Uterus (tissue), 4 donors: ENCODE measurements around the gene SGPP2. TPM values are rescaled to one million over a fixed set of nuclear protein-coding genes. Genes with fewer than 3 reads are reported as not detected.
"Not testable (repeated sequence)": the region's sequence is repeated elsewhere in the genome, so short reads cannot be mapped to it uniquely, and the experiment has no call there.

ENCODE experiments used
- DNase-seq, 2 donors: peaks; one replicate each; pipeline ENCODE4 v3.0.0-alpha.2; 2019 to 2020
- H3K27ac ChIP-seq, 2 donors: fragments of 200-600 bp; sonication (generic); 1 replicate in 1 of 2; 2 replicates in 1 of 2; pipeline ENCODE4 v1.5.1; 2016 to 2018
- H3K27me3 ChIP-seq, 2 donors: fragments of 200-600 bp; sonication (generic); one replicate each; pipeline ENCODE4 v1.5.1; 2018 to 2019; ENCODE audit warnings: control low read depth in 1 of 2
- H3K36me3 ChIP-seq, 2 donors: fragments of 200-600 bp; sonication (generic); one replicate each; pipeline ENCODE4 v1.5.1; 2019; ENCODE audit warnings: control low read depth in 1 of 2
- H3K4me1 ChIP-seq, 2 donors: fragments of 200-600 bp; sonication (generic); one replicate each; pipeline ENCODE4 v1.5.1; 2018 to 2019; ENCODE audit warnings: control low read depth in 1 of 2
- H3K4me3 ChIP-seq, 2 donors: fragments of 200-600 bp; sonication (generic); 1 replicate in 1 of 2; 2 replicates in 1 of 2; pipeline ENCODE4 v1.5.1; 2018 to 2019; ENCODE audit warnings: mild to moderate bottlenecking in 1 of 2
- H3K9me3 ChIP-seq, 2 donors: fragments of 200-600 bp; sonication (generic); one replicate each; pipeline ENCODE4 v1.5.1; 2019; ENCODE audit warnings: control low read depth in 1 of 2
- POLR2A ChIP-seq, 2 donors: fragments of 450-650 bp; IDR thresholded peaks; one replicate each; pipeline ENCODE4 v1.6.1; 2016; ENCODE audit warnings: antibody characterized with exemption in 2 of 2, mild to moderate bottlenecking in 1 of 2, moderate library complexity in 1 of 2
- intact Hi-C: fragments of 100-400 bp; cut with DNase I; formaldehyde crosslinking; loops from one replicate; pipeline ENCODE4 v1.15.1; 2023; ENCODE audit warnings: low total_unique reads
- total RNA-seq, 4 donors: library from RNA; depleted of rRNA in 3 of 4; stranded (reverse); fragments of >200 nt in 3 of 4; gene quantifications; one replicate each; pipeline versions ENCODE4 v1.1.0 to v1.2.4, GENCODE V29; 2014 to 2023
- TF ChIP-seq, protein P1 (sequence below), 4 experiments: fragments of 200-600 bp in 2 of 4; fragments of 450-650 bp in 2 of 4; sonication (generic) in 2 of 4; IDR thresholded peaks; one replicate each; pipeline ENCODE4 v1.5.1; 2016 to 2019; ENCODE audit warnings: antibody characterized with exemption in 4 of 4, mild to moderate bottlenecking in 2 of 4, moderate library complexity in 1 of 4
- donor health status: DM: yes; HTN: yes; CAD: no.

The SGPP2 gene
- total RNA-seq, 4 donors from 2014 or later, result under 0.01 to 8.6 (median 4.2) TPM; not detected in 1

DNA sequence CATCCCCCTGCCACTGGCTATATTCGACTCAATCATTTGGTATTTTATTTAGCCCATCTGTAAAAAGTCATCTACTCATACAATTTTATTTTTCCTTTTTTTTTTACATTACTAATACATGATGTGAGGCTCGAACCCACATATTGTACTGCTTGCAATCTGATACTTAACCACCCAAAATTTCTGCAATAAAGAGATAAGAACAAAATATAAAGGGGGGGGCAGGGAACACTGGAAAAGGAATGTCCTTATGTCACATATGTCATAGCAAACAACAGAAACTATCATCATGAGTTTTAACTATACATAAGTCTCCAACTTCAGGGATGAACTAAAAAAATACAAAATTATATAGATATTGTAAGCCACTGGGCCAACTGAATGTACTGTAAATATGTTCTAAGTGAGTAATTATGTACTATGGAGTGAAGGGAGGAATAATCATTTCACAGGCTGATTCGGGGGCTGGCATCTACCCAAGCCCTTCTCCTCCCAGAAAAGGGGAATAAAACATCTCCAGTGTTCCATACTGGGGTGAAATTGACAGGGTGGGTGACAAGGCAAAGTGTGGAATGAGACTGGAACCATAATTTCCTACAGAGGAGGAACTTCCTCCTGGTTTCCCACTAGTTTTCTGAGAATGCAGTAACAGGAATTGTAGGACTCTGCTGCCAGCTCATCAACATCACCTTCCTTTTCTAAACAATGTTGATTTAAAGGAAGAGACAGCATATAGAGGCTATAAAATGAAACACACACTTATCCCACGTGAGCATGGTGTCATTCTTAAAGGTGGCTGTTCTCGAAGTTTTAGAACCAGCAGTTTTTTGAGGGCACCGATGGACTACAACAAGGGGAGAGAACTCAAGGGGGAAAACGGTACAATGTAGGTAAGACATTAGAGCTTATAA is 152.1 kb downstream of the SGPP2 start:
- Histone ChIP-seq H3K27ac (no peak overlapping the region), H3K4me1 (peaks cover 0 to 10% of the 10 kb centered on the region in 2 donors), H3K4me3 (no peak overlapping the region), H3K9me3 (no peaks in the 10 kb centered on the region), H3K36me3 (no peaks in the 10 kb centered on the region), H3K27me3 (no peaks in the 10 kb centered on the region)
- intact Hi-C loops, result no loop called here
- TF ChIP-seq, protein P1, sequence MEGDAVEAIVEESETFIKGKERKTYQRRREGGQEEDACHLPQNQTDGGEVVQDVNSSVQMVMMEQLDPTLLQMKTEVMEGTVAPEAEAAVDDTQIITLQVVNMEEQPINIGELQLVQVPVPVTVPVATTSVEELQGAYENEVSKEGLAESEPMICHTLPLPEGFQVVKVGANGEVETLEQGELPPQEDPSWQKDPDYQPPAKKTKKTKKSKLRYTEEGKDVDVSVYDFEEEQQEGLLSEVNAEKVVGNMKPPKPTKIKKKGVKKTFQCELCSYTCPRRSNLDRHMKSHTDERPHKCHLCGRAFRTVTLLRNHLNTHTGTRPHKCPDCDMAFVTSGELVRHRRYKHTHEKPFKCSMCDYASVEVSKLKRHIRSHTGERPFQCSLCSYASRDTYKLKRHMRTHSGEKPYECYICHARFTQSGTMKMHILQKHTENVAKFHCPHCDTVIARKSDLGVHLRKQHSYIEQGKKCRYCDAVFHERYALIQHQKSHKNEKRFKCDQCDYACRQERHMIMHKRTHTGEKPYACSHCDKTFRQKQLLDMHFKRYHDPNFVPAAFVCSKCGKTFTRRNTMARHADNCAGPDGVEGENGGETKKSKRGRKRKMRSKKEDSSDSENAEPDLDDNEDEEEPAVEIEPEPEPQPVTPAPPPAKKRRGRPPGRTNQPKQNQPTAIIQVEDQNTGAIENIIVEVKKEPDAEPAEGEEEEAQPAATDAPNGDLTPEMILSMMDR (IDR thresholded peaks at IDR 0.05), result no peak
- TF ChIP-seq POLR2A (IDR thresholded peaks at IDR 0.05), result no peak
- no peak for DNase-seq

DNA sequence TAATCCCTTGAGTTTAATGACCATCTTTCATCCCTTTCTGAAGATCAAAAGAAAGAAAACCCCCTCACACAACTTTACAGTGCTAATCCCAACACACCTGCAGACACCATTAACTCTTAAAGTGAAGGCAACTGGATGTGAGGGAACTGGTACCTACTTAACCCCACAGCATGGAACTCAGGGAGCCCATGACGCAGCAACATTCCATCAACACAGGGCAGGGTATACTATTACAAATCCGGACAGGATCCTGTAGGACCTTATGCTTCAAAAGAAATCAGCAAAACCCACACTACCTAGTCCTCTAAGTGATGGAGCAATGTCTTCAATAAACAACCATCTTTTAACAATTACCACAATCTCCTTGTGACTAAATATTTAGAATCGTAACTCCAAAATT is 153.0 kb downstream of the SGPP2 start:
- Histone ChIP-seq H3K4me1 (peaks cover 0 to 7% of the 10 kb centered on the region in 2 donors), H3K27me3 (no peaks in the 10 kb centered on the region), H3K4me3 (no peak overlapping the region), H3K9me3 (no peaks in the 10 kb centered on the region), H3K27ac (no peak overlapping the region), H3K36me3 (no peaks in the 10 kb centered on the region)
- no peak for DNase-seq
- intact Hi-C loops, result no loop called here
- TF ChIP-seq POLR2A (IDR thresholded peaks at IDR 0.05), result no peak
- TF ChIP-seq, protein P1 (IDR thresholded peaks at IDR 0.05), result no peak

DNA sequence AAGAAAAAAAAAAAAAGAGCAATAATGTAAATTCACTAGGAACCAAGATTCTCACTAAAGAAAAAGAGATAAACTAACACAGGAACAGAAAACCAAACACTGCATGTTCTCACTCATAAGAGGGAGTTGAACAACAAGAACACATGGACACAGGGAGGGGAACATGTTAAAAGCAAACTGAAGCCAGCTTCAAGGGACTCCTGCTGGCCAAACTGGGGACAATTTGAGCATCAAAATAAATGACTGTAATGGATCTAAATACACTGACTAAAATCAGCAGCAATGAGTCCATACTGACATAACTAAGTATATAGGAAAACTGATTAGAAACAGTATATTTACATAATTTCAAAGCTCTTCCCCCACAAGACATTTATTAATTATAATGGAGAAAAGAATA is 158.6 kb downstream of the SGPP2 start:
- no peak overlapping the region for H3K27ac ChIP-seq
- TF ChIP-seq POLR2A (IDR thresholded peaks at IDR 0.05), result no peak
- TF ChIP-seq, protein P1 (IDR thresholded peaks at IDR 0.05), result no peak
- no peaks in the 10 kb centered on the region for H3K4me1 ChIP-seq
- H3K36me3 ChIP-seq, result no peaks in the 10 kb centered on the region
- no peaks in the 10 kb centered on the region for H3K27me3 ChIP-seq
- DNase-seq, result no peak
- no peaks in the 10 kb centered on the region for H3K9me3 ChIP-seq
- intact Hi-C loops, result no loop called here
- no peak overlapping the region for H3K4me3 ChIP-seq

DNA sequence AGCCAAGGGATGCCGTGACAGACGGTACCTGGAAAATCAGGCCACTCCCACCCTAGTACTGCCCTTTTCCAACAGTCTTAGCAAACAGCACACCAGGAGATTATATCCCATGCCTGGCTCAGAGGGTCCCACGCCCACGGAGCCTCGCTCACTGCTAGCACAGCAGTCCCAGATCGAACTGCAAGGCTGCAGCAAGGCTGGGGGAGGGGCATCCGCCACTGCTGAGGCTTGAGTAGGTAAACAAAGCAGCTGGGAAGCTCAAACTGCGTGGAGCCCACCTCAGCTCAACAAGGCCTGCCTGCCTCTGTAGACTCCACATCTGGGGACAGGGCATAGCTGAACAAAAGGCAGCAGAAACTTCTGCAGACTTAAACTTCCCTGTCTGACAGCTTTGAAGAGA is 160.2 kb downstream of the SGPP2 start:
- DNase-seq, intact Hi-C loops, H3K27me3 ChIP-seq, H3K27ac ChIP-seq, H3K4me1 ChIP-seq, H3K9me3 ChIP-seq, H3K4me3 ChIP-seq, H3K36me3 ChIP-seq: not testable (repeated sequence)

DNA sequence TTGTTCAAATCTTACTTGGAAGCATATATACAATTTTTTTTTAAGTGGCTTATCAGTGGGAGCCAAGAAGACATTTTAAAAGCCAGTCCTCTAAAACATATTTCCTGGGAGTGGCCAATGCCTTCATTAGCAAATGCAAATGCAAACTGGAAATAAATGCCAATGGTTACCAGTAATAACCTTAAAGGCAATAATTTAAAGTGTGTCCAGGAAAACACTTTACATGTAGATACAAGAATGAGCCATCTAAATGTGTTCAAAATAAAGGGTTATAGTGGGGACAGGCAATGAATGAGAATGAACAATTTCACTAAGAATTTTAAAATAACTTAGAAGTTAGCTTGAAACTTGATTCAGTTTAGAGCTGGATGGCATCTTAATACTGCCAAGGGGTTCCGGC is 167.3 kb downstream of the SGPP2 start:
- no peaks in the 10 kb centered on the region for H3K27me3 ChIP-seq
- H3K4me1 ChIP-seq, result no peaks in the 10 kb centered on the region
- intact Hi-C loops, result no loop called here
- H3K9me3 ChIP-seq, result no peaks in the 10 kb centered on the region
- no peak for DNase-seq
- TF ChIP-seq, protein P1 (IDR thresholded peaks at IDR 0.05), result no peak
- no peak for TF ChIP-seq POLR2A (IDR thresholded peaks at IDR 0.05)
- H3K36me3 ChIP-seq, result no peaks in the 10 kb centered on the region
- no peak overlapping the region for H3K4me3 ChIP-seq
- H3K27ac ChIP-seq, result no peak overlapping the region
